ENCODE results near the gene SBK2. TPM values are rescaled to one million over a fixed set of nuclear protein-coding genes. Genes with fewer than 3 reads are reported as not detected.
A peak's percentile ranks its signal among the peaks of the same experiment; 100 is the strongest.

The SBK2 gene
- total and polyA plus RNA-seq, 9 of the 15 experiments (the other 6 are each of a cell fraction or from before 2014, with no cell fraction given): not detected

DNA sequence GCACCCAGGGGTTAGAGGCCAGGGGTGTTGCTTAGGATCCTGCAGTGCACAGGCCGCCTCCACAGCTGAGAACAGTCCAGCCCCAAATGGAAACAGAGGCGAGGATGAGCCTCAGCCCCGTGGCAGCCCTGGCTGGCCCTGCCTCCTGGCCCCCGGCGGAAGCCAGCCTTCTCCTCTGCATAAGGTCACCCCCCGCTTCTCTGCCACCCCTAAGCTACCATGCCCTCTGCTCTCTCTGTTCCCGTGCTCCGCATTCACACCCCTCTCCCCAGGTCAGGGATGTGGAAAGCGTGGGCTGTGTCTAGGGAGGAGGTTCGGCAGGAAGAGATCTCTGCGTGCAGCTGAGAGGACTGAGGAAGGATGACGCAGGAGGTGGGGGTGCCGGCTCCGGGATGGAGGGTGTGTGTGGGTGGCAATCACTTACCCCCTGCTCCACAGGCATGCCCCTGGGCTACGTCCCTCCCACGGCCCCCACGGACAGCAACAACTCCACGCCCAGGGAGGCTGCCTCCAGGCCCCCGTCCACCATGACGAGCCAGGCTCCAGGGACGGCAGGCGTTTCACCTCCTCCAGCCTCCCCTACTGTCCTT, 42.7 kb downstream of the SBK2 start (continued):
- TF ChIP-seq, protein P1, sequence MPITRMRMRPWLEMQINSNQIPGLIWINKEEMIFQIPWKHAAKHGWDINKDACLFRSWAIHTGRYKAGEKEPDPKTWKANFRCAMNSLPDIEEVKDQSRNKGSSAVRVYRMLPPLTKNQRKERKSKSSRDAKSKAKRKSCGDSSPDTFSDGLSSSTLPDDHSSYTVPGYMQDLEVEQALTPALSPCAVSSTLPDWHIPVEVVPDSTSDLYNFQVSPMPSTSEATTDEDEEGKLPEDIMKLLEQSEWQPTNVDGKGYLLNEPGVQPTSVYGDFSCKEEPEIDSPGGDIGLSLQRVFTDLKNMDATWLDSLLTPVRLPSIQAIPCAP (CRISPR knock-in tag; IDR thresholded peaks at IDR 0.05; ENCODE audit: borderline replicate concordance): no peak
- no peak for TF ChIP-seq ZNF197 (CRISPR knock-in tag; IDR thresholded peaks at IDR 0.05; ENCODE audit: low read depth)
- no peak for TF ChIP-seq ZKSCAN3 (CRISPR knock-in tag; IDR thresholded peaks at IDR 0.05)
- no peak for TF ChIP-seq NR2F6 (CRISPR knock-in tag; IDR thresholded peaks at IDR 0.05)
- TF ChIP-seq, protein P2, sequence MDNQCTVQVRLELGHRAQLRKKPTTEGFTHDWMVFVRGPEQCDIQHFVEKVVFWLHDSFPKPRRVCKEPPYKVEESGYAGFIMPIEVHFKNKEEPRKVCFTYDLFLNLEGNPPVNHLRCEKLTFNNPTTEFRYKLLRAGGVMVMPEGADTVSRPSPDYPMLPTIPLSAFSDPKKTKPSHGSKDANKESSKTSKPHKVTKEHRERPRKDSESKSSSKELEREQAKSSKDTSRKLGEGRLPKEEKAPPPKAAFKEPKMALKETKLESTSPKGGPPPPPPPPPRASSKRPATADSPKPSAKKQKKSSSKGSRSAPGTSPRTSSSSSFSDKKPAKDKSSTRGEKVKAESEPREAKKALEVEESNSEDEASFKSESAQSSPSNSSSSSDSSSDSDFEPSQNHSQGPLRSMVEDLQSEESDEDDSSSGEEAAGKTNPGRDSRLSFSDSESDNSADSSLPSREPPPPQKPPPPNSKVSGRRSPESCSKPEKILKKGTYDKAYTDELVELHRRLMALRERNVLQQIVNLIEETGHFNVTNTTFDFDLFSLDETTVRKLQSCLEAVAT (IDR thresholded peaks at IDR 0.05): peak in 1 of 2 experiments; percentile 93; a peak in 2 of 4 replicates
- TF ChIP-seq, protein P3, sequence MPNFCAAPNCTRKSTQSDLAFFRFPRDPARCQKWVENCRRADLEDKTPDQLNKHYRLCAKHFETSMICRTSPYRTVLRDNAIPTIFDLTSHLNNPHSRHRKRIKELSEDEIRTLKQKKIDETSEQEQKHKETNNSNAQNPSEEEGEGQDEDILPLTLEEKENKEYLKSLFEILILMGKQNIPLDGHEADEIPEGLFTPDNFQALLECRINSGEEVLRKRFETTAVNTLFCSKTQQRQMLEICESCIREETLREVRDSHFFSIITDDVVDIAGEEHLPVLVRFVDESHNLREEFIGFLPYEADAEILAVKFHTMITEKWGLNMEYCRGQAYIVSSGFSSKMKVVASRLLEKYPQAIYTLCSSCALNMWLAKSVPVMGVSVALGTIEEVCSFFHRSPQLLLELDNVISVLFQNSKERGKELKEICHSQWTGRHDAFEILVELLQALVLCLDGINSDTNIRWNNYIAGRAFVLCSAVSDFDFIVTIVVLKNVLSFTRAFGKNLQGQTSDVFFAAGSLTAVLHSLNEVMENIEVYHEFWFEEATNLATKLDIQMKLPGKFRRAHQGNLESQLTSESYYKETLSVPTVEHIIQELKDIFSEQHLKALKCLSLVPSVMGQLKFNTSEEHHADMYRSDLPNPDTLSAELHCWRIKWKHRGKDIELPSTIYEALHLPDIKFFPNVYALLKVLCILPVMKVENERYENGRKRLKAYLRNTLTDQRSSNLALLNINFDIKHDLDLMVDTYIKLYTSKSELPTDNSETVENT (CRISPR knock-in tag; IDR thresholded peaks at IDR 0.05): no peak
- no peak for TF ChIP-seq SIN3A (IDR thresholded peaks at IDR 0.05; ENCODE audit: borderline replicate concordance in 2 of 2, control insufficient read depth in 1 of 2, low read depth in 2 of 2, low read length in 2 of 2)
- TF ChIP-seq ZNF175 (CRISPR knock-in tag; IDR thresholded peaks at IDR 0.05; ENCODE audit: low read depth): no peak
- no peak for TF ChIP-seq SMAD1 (IDR thresholded peaks at IDR 0.05; ENCODE audit: low read depth, low read length, partially characterized antibody)
- no peak for TF ChIP-seq ZNF766 (CRISPR knock-in tag; conservative IDR thresholded peaks at IDR 0.05)
- TF ChIP-seq JUN (IDR thresholded peaks at IDR 0.05; ENCODE audit: borderline replicate concordance, low read depth, low read length): no peak
- no peak for TF ChIP-seq JUN (CRISPR knock-in tag; IDR thresholded peaks at IDR 0.05; ENCODE audit: borderline replicate concordance)
- no peak for TF ChIP-seq SMARCC2 (IDR thresholded peaks at IDR 0.05; ENCODE audit: low read depth)
- TF ChIP-seq, protein P4, sequence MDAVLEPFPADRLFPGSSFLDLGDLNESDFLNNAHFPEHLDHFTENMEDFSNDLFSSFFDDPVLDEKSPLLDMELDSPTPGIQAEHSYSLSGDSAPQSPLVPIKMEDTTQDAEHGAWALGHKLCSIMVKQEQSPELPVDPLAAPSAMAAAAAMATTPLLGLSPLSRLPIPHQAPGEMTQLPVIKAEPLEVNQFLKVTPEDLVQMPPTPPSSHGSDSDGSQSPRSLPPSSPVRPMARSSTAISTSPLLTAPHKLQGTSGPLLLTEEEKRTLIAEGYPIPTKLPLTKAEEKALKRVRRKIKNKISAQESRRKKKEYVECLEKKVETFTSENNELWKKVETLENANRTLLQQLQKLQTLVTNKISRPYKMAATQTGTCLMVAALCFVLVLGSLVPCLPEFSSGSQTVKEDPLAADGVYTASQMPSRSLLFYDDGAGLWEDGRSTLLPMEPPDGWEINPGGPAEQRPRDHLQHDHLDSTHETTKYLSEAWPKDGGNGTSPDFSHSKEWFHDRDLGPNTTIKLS (IDR thresholded peaks at IDR 0.05; ENCODE audit: borderline replicate concordance, low read depth): no peak
- peak; percentile 98 for TF ChIP-seq ZBTB17 (CRISPR knock-in tag; IDR thresholded peaks at IDR 0.05)
- no peak for TF ChIP-seq ZNF24 (IDR thresholded peaks at IDR 0.05)
- TF ChIP-seq L3MBTL2 (IDR thresholded peaks at IDR 0.05): 0 out of 2 replicates have a peak, but pooled peaks have one; percentile 13
- TF ChIP-seq FIP1L1 (IDR thresholded peaks at IDR 0.05; ENCODE audit: low read depth, low read length, poor library complexity, severe bottlenecking): no peak
- TF ChIP-seq NFYB (IDR thresholded peaks at IDR 0.05; ENCODE audit: extremely low read depth, insufficient read length): no peak
- TF ChIP-seq, protein P5, sequence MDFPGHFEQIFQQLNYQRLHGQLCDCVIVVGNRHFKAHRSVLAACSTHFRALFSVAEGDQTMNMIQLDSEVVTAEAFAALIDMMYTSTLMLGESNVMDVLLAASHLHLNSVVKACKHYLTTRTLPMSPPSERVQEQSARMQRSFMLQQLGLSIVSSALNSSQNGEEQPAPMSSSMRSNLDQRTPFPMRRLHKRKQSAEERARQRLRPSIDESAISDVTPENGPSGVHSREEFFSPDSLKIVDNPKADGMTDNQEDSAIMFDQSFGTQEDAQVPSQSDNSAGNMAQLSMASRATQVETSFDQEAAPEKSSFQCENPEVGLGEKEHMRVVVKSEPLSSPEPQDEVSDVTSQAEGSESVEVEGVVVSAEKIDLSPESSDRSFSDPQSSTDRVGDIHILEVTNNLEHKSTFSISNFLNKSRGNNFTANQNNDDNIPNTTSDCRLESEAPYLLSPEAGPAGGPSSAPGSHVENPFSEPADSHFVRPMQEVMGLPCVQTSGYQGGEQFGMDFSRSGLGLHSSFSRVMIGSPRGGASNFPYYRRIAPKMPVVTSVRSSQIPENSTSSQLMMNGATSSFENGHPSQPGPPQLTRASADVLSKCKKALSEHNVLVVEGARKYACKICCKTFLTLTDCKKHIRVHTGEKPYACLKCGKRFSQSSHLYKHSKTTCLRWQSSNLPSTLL (IDR thresholded peaks at IDR 0.05): no peak
